HG02852 (cell line): Measurements from ENCODE around the gene RHOXF2.
"Not testable (repeated sequence)": the region's sequence is repeated elsewhere in the genome, so short reads cannot be mapped to it uniquely, and the experiment has no call there.

Experiments
- ATAC-seq: cut with Tn5 transposase; IDR thresholded peaks from one replicate; pipeline ENCODE4 v1.9.1; 2021; ENCODE audit warnings: mild to moderate bottlenecking, moderate library complexity; ENCODE audit not compliant: unreplicated experiment

Gene RHOXF2

GRCh38 chrX:120158313-120158712 is at the start of gene RHOXF2:
Gene RHOXF2 (plus strand): TSS chrX:120158613. CDS start chrX:120158751, 138 bp downstream.
- ATAC-seq = not testable (repeated sequence)

- ATAC-seq = no peak
These were observed 49.0 kb upstream of the RHOXF2 start for GRCh38 chrX:120109378-120109777.

GRCh38 chrX:120111611-120112010 is 46.8 kb upstream of the RHOXF2 start:
- no peak for ATAC-seq

GRCh38 chrX:120115438-120115963 is 42.9 kb upstream of the RHOXF2 start, which contains the start of gene RHOXF1:
Gene RHOXF1 (minus strand): TSS chrX:120115913. CDS start chrX:120115862, 51 bp downstream.
- no peak for ATAC-seq

- no peak for ATAC-seq
These were observed 38.2 kb upstream of the RHOXF2 start for GRCh38 chrX:120120223-120120622.

GRCh38 chrX:120125444-120125843 is 33.0 kb upstream of the RHOXF2 start:
- ATAC-seq = no peak

- not testable (repeated sequence) for ATAC-seq
These were observed 30.0 kb upstream of the RHOXF2 start for GRCh38 chrX:120128306-120128846.

- ATAC-seq = no peak
These were observed 22.3 kb upstream of the RHOXF2 start for GRCh38 chrX:120136128-120136527.

- ATAC-seq = no peak
These were observed 21.6 kb upstream of the RHOXF2 start for GRCh38 chrX:120136840-120137239.

GRCh38 chrX:120137439-120137838 is 21.0 kb upstream of the RHOXF2 start:
- ATAC-seq = no peak

GRCh38 chrX:120140293-120140981 is 18.0 kb upstream of the RHOXF2 start:
- ATAC-seq = no peak

GRCh38 chrX:120144178-120144844 is 14.1 kb upstream of the RHOXF2 start:
- no peak for ATAC-seq

GRCh38 chrX:120145295-120145925 is 13.0 kb upstream of the RHOXF2 start:
- no peak for ATAC-seq

GRCh38 chrX:120146323-120146722 is 12.1 kb upstream of the RHOXF2 start:
- not testable (repeated sequence) for ATAC-seq

- ATAC-seq = no peak
These were observed 10.9 kb upstream of the RHOXF2 start for GRCh38 chrX:120147537-120147936.

- peak; percentile 47 for ATAC-seq
These were observed 8.2 kb upstream of the RHOXF2 start for GRCh38 chrX:120150109-120150744.

GRCh38 chrX:120159086-120159485 is 673 bp downstream of the RHOXF2 start:
- not testable (repeated sequence) for ATAC-seq

- ATAC-seq = not testable (repeated sequence)
These were observed 34.8 kb downstream of the RHOXF2 start for GRCh38 chrX:120193254-120193653.

GRCh38 chrX:120193720-120194119 is 35.3 kb downstream of the RHOXF2 start:
- ATAC-seq = peak; percentile 96

- not testable (repeated sequence) for ATAC-seq
These were observed 37.4 kb downstream of the RHOXF2 start for GRCh38 chrX:120195786-120196185.
